ENCODE results near the gene DDX51.

DNA sequence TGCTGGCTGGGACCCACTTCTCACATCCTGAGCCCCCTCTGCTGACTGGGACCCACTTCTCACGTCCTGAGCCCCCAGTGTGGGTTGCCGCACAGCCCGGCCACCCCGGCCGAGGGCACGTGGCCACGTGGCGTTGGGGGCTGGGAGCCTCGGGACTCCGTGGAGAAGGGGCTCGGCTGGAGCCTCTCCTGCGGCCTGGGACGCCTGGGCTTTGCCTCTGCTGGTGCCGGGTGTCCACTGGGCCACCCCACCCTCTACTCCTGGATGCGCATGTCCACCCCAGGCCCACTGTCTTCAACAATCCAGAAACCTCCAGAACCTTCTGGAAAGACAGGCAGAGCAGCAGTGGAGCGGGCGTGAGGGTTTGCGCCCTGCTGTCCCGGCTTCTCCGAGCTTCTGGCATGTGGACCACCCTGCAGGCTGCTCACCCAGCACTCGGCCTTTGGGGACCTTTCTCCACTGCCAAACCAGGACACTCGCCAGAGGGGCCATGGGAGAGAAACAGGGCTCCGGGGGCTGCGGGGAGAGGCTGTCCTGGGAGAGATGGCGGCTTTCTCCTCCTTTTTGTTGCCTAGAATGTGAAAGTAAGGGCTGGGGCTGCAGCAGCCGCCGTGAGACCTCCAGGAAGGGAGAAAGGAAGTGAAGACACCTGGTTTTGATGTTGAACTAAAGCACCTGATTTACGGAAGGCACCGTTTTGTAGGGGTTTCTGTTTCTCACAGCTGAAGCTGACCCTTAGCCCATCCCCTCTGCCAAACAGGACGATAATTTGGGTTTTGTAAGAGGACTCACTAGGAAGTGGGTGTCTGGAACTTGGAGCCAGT lies 30.1 kb upstream of the DDX51 start:
- TF ChIP-seq EZH2 (IDR thresholded peaks at IDR 0.05; ENCODE audit: insufficient read depth, poor library complexity, severe bottlenecking) (no peak), EZH2phosphoT487 (IDR thresholded peaks at IDR 0.05; ENCODE audit: insufficient read depth, low read depth) (no peak)
